K562 (cell line): ENCODE measurements around the gene ROR2. TPM values are rescaled to one million over a fixed set of nuclear protein-coding genes. Genes with fewer than 3 reads are reported as not detected.

Source experiments
- ATAC-seq: fragments of 200-7000 bp; cut with Tn5 transposase; 3 replicates; pipeline ENCODE4 v1.9.1; 2020; ENCODE audit warnings: moderate library complexity
- BruUV-seq: library from RNA; stranded (reverse); fragments of 400-500 nt; replicated peaks from 2 replicates; lab custom pipeline; 2021; lab: Mats Ljungman, UMichigan
- CTCF ChIA-PET: fragments of 300-600 bp; formaldehyde crosslinking; extraction: SDS; loops from one replicate; lab custom pipeline; 2021; ENCODE audit warnings: low intra/inter-chr PET ratio; lab: Yijun Ruan, JAX
- POLR2A ChIA-PET: fragments of 300-600, 350-650 bp; sonication (Branson Sonifier 250); formaldehyde crosslinking; extraction: SDS; loops from one replicate; lab custom pipeline; 2021; ENCODE audit warnings: antibody characterized with exemption, inconsistent platforms; lab: Yijun Ruan, JAX
- DNase-seq, 4 experiments: peaks; one replicate each; pipeline versions ENCODE4 v3.0.0 to v3.0.0-alpha.2; 2011 to 2018; ENCODE audit warnings: low spot score in 3 of 4, mixed read lengths in 3 of 4; ENCODE audit errors: extremely low read depth in 1 of 4
- FAIRE-seq: peaks from 2 replicates; lab custom pipeline; 2011; peaks lifted over from hg19 to GRCh38; lab: Jason Lieb, UNC
- H2AFZ ChIP-seq: 2 replicates; pipeline ENCODE4 v1.6.0; 2011; ENCODE audit warnings: low read depth, low read length, control low read depth, inconsistent platforms
- H3K27ac ChIP-seq: fragments of 200-600 bp; 3 replicates; pipeline ENCODE4 v1.8.0; 2011; ENCODE audit warnings: low read depth, mild to moderate bottlenecking, control low read depth, inconsistent platforms, low read length, moderate library complexity, mixed read lengths; ENCODE audit errors: extremely low read depth
- H3K27me3 ChIP-seq, 2 experiments: fragments of 300-600 bp in 1 of 2; 2 replicates in 1 of 2; 3 replicates in 1 of 2; pipeline versions ENCODE4 v1.6.0 to v1.8.0; 2011; ENCODE audit warnings: inconsistent platforms in 2 of 2, low read length in 2 of 2, mild to moderate bottlenecking in 1 of 2, mixed read lengths in 1 of 2, moderate library complexity in 1 of 2; ENCODE audit not compliant: control insufficient read depth in 2 of 2, insufficient read depth in 2 of 2
- H3K36me3 ChIP-seq: fragments of 300-600 bp; 3 replicates; pipeline ENCODE4 v1.8.0; 2011; ENCODE audit warnings: mild to moderate bottlenecking, low read length, inconsistent platforms; ENCODE audit not compliant: control insufficient read depth, insufficient read depth
- H3K4me1 ChIP-seq, 2 experiments: fragments of 200-600 bp in 1 of 2; replicated peaks in 1 of 2; 2 replicates in 1 of 2; 3 replicates in 1 of 2; pipeline versions ENCODE4 v1.5.1 to v1.8.0; 2011; ENCODE audit warnings: inconsistent platforms in 2 of 2, low read length in 2 of 2, mild to moderate bottlenecking in 1 of 2, mixed read lengths in 1 of 2, moderate library complexity in 1 of 2; ENCODE audit not compliant: control insufficient read depth in 2 of 2, insufficient read depth in 2 of 2
- H3K4me2 ChIP-seq: 2 replicates; pipeline ENCODE4 v1.6.1; 2011; ENCODE audit warnings: low read length, control low read depth, inconsistent platforms, mixed read lengths; ENCODE audit not compliant: insufficient read depth
- H3K4me3 ChIP-seq: fragments of 200-600 bp; sonication (generic), shearing (Covaris generic); 2 replicates; pipeline ENCODE4 v1.5.1; 2016; ENCODE audit warnings: control low read depth, inconsistent platforms
- H3K79me2 ChIP-seq: fragments of 200-600 bp; 3 replicates; pipeline ENCODE4 v1.8.0; 2011; ENCODE audit warnings: low read length, inconsistent platforms; ENCODE audit not compliant: control insufficient read depth, insufficient read depth
- H3K9ac ChIP-seq, 2 experiments: 2 replicates each; pipeline versions ENCODE4 v1.6.0 to v1.6.1; 2011; ENCODE audit warnings: low read depth in 2 of 2, low read length in 2 of 2, control low read depth in 1 of 2, inconsistent platforms in 1 of 2, mild to moderate bottlenecking in 1 of 2, mixed read lengths in 1 of 2; ENCODE audit not compliant: insufficient read depth in 1 of 2
- H3K9me1 ChIP-seq: one replicate; pipeline ENCODE4 v1.6.0; 2011; ENCODE audit warnings: inconsistent platforms, mild to moderate bottlenecking, low read length, moderate library complexity; ENCODE audit not compliant: control insufficient read depth, insufficient read depth
- H3K9me3 ChIP-seq: replicated peaks from 2 replicates; pipeline ENCODE4 v1.5.1; 2011; ENCODE audit warnings: low read depth, low read length, inconsistent platforms; ENCODE audit not compliant: control insufficient read depth, insufficient read depth
- H4K20me1 ChIP-seq: replicated peaks from 2 replicates; pipeline ENCODE4 v1.6.1; 2011; ENCODE audit warnings: low read length, inconsistent platforms, mixed read lengths; ENCODE audit not compliant: control insufficient read depth, insufficient read depth
- CBFB ChIP-seq: sonication (generic); formaldehyde crosslinking; IDR thresholded peaks from 2 replicates; pipeline ENCODE4 v1.4.0; 2020; ENCODE audit warnings: mild to moderate bottlenecking, missing genetic modification reagents
- FOXK2 ChIP-seq, 2 experiments: fragments of 450-650 bp; IDR thresholded peaks in 1 of 2; conservative IDR thresholded peaks in 1 of 2; 2 replicates each; pipeline ENCODE4 v1.6.1; 2016; ENCODE audit warnings: low read depth in 2 of 2, mild to moderate bottlenecking in 1 of 2
- MCM3 ChIP-seq: fragments of 450-650 bp; IDR thresholded peaks from 2 replicates; pipeline ENCODE4 v1.6.1; 2016
- POU5F1 ChIP-seq: fragments of 150-350 bp; IDR thresholded peaks from 2 replicates; pipeline ENCODE4 v1.6.1; 2014; ENCODE audit warnings: borderline replicate concordance, low read length, low read depth, mild to moderate bottlenecking; ENCODE audit not compliant: partially characterized antibody
- SRSF7 ChIP-seq: fragments of 200-400 bp; formaldehyde crosslinking; optimal IDR thresholded peaks from 2 replicates; pipeline ENCODE3; 2017; ENCODE audit warnings: mild to moderate bottlenecking, low read depth, low read length
- U2AF2 ChIP-seq: fragments of 200-400 bp; formaldehyde crosslinking; optimal IDR thresholded peaks from 2 replicates; pipeline ENCODE3; 2017; ENCODE audit warnings: low read depth, mild to moderate bottlenecking, low read length
- ZBTB17 ChIP-seq: fragments of 450-650 bp; formaldehyde crosslinking; IDR thresholded peaks from 2 replicates; pipeline ENCODE4 v1.4.0; 2020; ENCODE audit warnings: mild to moderate bottlenecking
- ZNF174 ChIP-seq: fragments of 250-450 bp; sonication (Bioruptor Pico); IDR thresholded peaks from 2 replicates; pipeline ENCODE4 v1.4.0; 2020; ENCODE audit warnings: mild to moderate bottlenecking
- WGBS: fragments of 100-300 bp; shearing (Covaris generic); methylation state at CpG from one replicate; pipeline ENCODE4 v1.1.6; 2016; ENCODE audit warnings: low coverage, mixed read lengths; ENCODE audit not compliant: insufficient coverage; ENCODE audit errors: missing lambda C conversion rate; 5-methylcytosine and 5-hydroxymethylcytosine counted together
- in situ Hi-C: fragments of 300-500 bp; cut with MboI; formaldehyde crosslinking; loops from 4 replicates; pipeline ENCODE4 v1.15.0; 2018; ENCODE audit warnings: inconsistent platforms, mixed read lengths
- intact Hi-C: fragments of 100-400 bp; cut with micrococcal nuclease; formaldehyde crosslinking; loops from 2 replicates; pipeline ENCODE4 v1.14.2; 2022
- polyA plus RNA-seq, 8 experiments: library from polyadenylated mRNA; depleted of rRNA in 4 of 8; stranded (reverse) in 5 of 8; unstranded in 3 of 8; fragments of >200 nt; fragmentation: Nextera tagmentation in 2 of 8; fragmentation: Illumina TruSeq in 1 of 8; extraction: Ambion mirVana in 2 of 8; extraction: Trizol in 1 of 8; gene quantifications; 2 replicates each; pipeline versions ENCODE4 v1.2.1 to v1.2.3, GENCODE V29; 2011 to 2014; ENCODE audit warnings: inconsistent platforms in 1 of 8, missing spikeins in 1 of 8
- total RNA-seq, 7 experiments: library from RNA; depleted of rRNA in 6 of 7; stranded (reverse); fragments of >200 nt in 6 of 7; fragmentation: Illumina TruSeq in 2 of 7; extraction: Trizol in 2 of 7; gene quantifications; 2 replicates each; pipeline versions ENCODE4 v1.2.1 to v1.2.3, GENCODE V29; 2011 to 2021; ENCODE audit warnings: low replicate concordance in 1 of 7
- TF ChIP-seq, protein P1 (sequence below): fragments of 450-650 bp; IDR thresholded peaks from 2 replicates; pipeline ENCODE4 v1.6.1; 2017; ENCODE audit warnings: antibody characterized with exemption
- TF ChIP-seq, protein P2 (sequence below): fragments of 450-650 bp; formaldehyde crosslinking; IDR thresholded peaks from 2 replicates; pipeline ENCODE4 v1.4.0; 2022; ENCODE audit warnings: missing genetic modification characterization
- TF ChIP-seq, protein P3 (sequence below): fragments of 450-650 bp; IDR thresholded peaks from 2 replicates; pipeline ENCODE4 v1.7.1; 2018; ENCODE audit warnings: mild to moderate bottlenecking, low read depth; ENCODE audit not compliant: partially characterized antibody

ROR2 gene
- total and polyA plus RNA-seq, 9 of the 15 experiments (the other 6 are each of a cell fraction or from before 2014, with no cell fraction given), result 5.6 to 33.8 (median 15.3) TPM

DNA sequence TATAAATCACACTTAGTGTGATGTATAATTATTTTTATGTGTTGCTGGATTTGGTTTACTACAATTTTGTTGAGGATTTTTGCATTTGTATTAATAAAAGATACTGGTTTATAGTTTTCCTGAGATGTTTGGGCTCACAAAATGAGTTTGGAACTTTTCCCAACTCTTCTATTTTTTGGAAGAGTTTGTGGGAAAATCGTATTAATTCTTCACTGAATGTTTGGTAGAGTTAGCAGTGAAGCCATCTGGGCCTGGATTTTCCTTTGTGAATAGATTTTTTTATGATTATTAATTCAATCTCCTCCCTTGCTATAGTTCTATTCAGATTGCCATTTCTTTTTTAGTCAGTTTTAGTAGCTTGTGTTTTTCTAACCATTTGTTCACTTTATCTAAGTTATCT is 324.7 kb downstream of the ROR2 start:
- intact Hi-C loops, result no loop called here
- 0% methylated on average over 1 of the region's 1 CpG for WGBS
- no TSS peak for BruUV-seq
- Histone ChIP-seq H3K9me3 (no peaks in the 10 kb centered on the region), H3K27me3 (peaks cover 0 to 5% of the 10 kb centered on the region in 2 experiments; a peak in 2 of 5 replicates), H3K36me3 (no peaks in the 10 kb centered on the region), H3K79me2 (no peaks in the 10 kb centered on the region), H3K4me3 (no peak overlapping the region), H3K9ac (no peak overlapping the region), H2AFZ (no peak overlapping the region), H3K4me2 (no peak overlapping the region), H3K4me1 (no peaks in the 10 kb centered on the region), H3K27ac (no peak overlapping the region), H3K9me1 (no peaks in the 10 kb centered on the region), H4K20me1 (no peaks in the 10 kb centered on the region)
- FAIRE-seq (no peak), DNase-seq (no peak), ATAC-seq (no peak)
- CTCF ChIA-PET, result no interaction called here
- in situ Hi-C loops, result no loop called here
- TF ChIP-seq U2AF2 (no peak), MCM3 (no peak), ZNF174 (CRISPR knock-in tag) (no peak), POU5F1 (no peak), SRSF7 (no peak), ZBTB17 (CRISPR knock-in tag) (no peak), CBFB (CRISPR knock-in tag) (no peak), FOXK2 (conservative IDR thresholded peaks at IDR 0.05 in 1 of 2, IDR thresholded peaks at IDR 0.05 in 1 of 2; ENCODE audit: low read depth in 2 of 2) (no peak)
- TF ChIP-seq, protein P1, sequence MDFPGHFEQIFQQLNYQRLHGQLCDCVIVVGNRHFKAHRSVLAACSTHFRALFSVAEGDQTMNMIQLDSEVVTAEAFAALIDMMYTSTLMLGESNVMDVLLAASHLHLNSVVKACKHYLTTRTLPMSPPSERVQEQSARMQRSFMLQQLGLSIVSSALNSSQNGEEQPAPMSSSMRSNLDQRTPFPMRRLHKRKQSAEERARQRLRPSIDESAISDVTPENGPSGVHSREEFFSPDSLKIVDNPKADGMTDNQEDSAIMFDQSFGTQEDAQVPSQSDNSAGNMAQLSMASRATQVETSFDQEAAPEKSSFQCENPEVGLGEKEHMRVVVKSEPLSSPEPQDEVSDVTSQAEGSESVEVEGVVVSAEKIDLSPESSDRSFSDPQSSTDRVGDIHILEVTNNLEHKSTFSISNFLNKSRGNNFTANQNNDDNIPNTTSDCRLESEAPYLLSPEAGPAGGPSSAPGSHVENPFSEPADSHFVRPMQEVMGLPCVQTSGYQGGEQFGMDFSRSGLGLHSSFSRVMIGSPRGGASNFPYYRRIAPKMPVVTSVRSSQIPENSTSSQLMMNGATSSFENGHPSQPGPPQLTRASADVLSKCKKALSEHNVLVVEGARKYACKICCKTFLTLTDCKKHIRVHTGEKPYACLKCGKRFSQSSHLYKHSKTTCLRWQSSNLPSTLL, result no peak
- TF ChIP-seq, protein P2, sequence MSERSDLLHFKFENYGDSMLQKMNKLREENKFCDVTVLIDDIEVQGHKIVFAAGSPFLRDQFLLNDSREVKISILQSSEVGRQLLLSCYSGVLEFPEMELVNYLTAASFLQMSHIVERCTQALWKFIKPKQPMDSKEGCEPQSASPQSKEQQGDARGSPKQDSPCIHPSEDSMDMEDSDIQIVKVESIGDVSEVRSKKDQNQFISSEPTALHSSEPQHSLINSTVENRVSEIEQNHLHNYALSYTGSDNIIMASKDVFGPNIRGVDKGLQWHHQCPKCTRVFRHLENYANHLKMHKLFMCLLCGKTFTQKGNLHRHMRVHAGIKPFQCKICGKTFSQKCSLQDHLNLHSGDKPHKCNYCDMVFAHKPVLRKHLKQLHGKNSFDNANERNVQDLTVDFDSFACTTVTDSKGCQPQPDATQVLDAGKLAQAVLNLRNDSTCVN (CRISPR knock-in tag), result no peak
- TF ChIP-seq, protein P3, sequence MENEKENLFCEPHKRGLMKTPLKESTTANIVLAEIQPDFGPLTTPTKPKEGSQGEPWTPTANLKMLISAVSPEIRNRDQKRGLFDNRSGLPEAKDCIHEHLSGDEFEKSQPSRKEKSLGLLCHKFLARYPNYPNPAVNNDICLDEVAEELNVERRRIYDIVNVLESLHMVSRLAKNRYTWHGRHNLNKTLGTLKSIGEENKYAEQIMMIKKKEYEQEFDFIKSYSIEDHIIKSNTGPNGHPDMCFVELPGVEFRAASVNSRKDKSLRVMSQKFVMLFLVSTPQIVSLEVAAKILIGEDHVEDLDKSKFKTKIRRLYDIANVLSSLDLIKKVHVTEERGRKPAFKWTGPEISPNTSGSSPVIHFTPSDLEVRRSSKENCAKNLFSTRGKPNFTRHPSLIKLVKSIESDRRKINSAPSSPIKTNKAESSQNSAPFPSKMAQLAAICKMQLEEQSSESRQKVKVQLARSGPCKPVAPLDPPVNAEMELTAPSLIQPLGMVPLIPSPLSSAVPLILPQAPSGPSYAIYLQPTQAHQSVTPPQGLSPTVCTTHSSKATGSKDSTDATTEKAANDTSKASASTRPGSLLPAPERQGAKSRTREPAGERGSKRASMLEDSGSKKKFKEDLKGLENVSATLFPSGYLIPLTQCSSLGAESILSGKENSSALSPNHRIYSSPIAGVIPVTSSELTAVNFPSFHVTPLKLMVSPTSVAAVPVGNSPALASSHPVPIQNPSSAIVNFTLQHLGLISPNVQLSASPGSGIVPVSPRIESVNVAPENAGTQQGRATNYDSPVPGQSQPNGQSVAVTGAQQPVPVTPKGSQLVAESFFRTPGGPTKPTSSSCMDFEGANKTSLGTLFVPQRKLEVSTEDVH, result no peak
- POLR2A ChIA-PET, result no interaction called here
